HTERT RPE-1 (cell line): ENCODE data around the gene TSPAN17.

Experiments used
- in situ Hi-C: fragments of 300-500 bp; cut with MboI; formaldehyde crosslinking; loops from 4 replicates; pipeline ENCODE4 v1.14.3; 2020; ENCODE audit warnings: low sequenced_read_pairs

TSPAN17 gene

GRCh38 chr5:176658817-176659511 is 11.7 kb downstream of the TSPAN17 start:
- in situ Hi-C loops: no loop called here

- in situ Hi-C loops: no loop called here
Observed at GRCh38 chr5:176659512-176659839, 12.2 kb downstream of the TSPAN17 start.

- in situ Hi-C loops: no loop called here
Observed at GRCh38 chr5:176659860-176660461, 12.7 kb downstream of the TSPAN17 start.

- in situ Hi-C loops: no loop called here
Observed at GRCh38 chr5:176660530-176660859, 13.2 kb downstream of the TSPAN17 start.

GRCh38 chr5:176660860-176661641 is 13.8 kb downstream of the TSPAN17 start:
- in situ Hi-C loops: no loop called here

GRCh38 chr5:176661676-176662075 is 14.4 kb downstream of the TSPAN17 start:
- in situ Hi-C loops: no loop called here

GRCh38 chr5:176662371-176663333 is 15.4 kb downstream of the TSPAN17 start:
- in situ Hi-C loops: no loop called here

- in situ Hi-C loops: no loop called here
Observed at GRCh38 chr5:176663566-176663965, 16.3 kb downstream of the TSPAN17 start.

- in situ Hi-C loops: no loop called here
Observed at GRCh38 chr5:176664479-176664878, 17.2 kb downstream of the TSPAN17 start.

GRCh38 chr5:176664886-176665285 is 17.6 kb downstream of the TSPAN17 start:
- in situ Hi-C loops: no loop called here

- in situ Hi-C loops: no loop called here
Observed at GRCh38 chr5:176665517-176665916, 18.2 kb downstream of the TSPAN17 start.

- in situ Hi-C loops: no loop called here
Observed at GRCh38 chr5:176667637-176668036, 20.4 kb downstream of the TSPAN17 start.

- in situ Hi-C loops: no loop called here
Observed at GRCh38 chr5:176670449-176670848, 23.2 kb downstream of the TSPAN17 start.

GRCh38 chr5:176671399-176671798 is 24.1 kb downstream of the TSPAN17 start:
- in situ Hi-C loops: no loop called here

GRCh38 chr5:176671890-176672747 is 24.8 kb downstream of the TSPAN17 start:
- in situ Hi-C loops: no loop called here

GRCh38 chr5:176673651-176674583 is 26.6 kb downstream of the TSPAN17 start:
- in situ Hi-C loops: no loop called here

GRCh38 chr5:176674799-176675198 is 27.5 kb downstream of the TSPAN17 start:
- in situ Hi-C loops: no loop called here

- in situ Hi-C loops: no loop called here
Observed at GRCh38 chr5:176675676-176676360, 28.5 kb downstream of the TSPAN17 start.
